RWPE1 (cell line): ENCODE data around the gene CHAD.
A peak's percentile ranks its signal among the peaks of the same experiment; 100 is the strongest.

ENCODE experiments used
- CTCF ChIA-PET: fragments of 350-600 bp; sonication (Branson Sonifier 250); formaldehyde crosslinking; extraction: SDS; loops from one replicate; lab custom pipeline; 2021; lab: Yijun Ruan, JAX
- POLR2A ChIA-PET: fragments of 400-600 bp; formaldehyde crosslinking; extraction: SDS; loops from one replicate; lab custom pipeline; 2020; ENCODE audit warnings: antibody characterized with exemption; ENCODE audit not compliant: low non-redundant PET; lab: Yijun Ruan, JAX
- DNase-seq: peaks from one replicate; pipeline ENCODE4 v3.0.0; 2012; ENCODE audit warnings: low spot score
- H3K27ac ChIP-seq: fragments of 450-650 bp; 2 replicates; pipeline ENCODE4 v1.5.1; 2017
- TF ChIP-seq, protein P1 (sequence below): fragments of 450-650 bp; conservative IDR thresholded peaks from 2 replicates; pipeline ENCODE4 v1.5.1; 2017; ENCODE audit warnings: low read depth, mild to moderate bottlenecking

The CHAD gene

DNA sequence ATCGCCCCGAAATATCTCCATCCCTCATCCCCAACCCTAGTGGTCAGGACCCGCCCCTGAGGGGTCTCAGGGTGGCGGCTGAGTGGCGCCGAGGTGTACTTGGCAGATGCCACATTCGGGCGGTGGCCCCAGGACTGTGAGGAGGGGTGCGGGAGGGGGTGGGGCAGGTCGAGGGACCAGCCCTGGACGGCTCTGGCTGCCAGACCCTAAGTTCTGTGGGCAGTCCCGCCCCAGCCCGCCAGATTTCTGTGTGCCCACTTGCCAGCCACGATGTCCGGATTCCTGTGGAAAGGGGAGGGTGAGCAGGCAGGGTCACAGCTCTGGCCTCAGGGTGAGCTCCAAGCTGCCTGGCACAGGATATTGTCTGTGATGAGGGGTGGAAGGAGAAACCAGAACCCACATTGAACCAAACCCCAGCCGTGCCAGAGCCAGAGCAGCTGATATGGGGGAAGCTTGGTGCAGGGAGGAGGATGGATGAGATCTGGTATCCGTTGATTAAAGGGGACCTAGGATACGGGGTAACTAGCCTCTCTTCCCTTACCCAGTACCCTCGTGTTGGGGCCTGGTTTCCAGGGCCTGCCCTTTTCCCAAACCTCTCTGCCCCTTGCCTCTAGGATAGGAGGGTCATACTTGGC, 1.1 kb upstream of the CHAD start:
- H3K27ac ChIP-seq: no peak overlapping the region
- TF ChIP-seq, protein P1, sequence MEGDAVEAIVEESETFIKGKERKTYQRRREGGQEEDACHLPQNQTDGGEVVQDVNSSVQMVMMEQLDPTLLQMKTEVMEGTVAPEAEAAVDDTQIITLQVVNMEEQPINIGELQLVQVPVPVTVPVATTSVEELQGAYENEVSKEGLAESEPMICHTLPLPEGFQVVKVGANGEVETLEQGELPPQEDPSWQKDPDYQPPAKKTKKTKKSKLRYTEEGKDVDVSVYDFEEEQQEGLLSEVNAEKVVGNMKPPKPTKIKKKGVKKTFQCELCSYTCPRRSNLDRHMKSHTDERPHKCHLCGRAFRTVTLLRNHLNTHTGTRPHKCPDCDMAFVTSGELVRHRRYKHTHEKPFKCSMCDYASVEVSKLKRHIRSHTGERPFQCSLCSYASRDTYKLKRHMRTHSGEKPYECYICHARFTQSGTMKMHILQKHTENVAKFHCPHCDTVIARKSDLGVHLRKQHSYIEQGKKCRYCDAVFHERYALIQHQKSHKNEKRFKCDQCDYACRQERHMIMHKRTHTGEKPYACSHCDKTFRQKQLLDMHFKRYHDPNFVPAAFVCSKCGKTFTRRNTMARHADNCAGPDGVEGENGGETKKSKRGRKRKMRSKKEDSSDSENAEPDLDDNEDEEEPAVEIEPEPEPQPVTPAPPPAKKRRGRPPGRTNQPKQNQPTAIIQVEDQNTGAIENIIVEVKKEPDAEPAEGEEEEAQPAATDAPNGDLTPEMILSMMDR: no peak
- ChIA-PET CTCF (interaction anchor here (1.2 kb wide), 1 partner anchor 10 kb away, joined by 3 read pairs; no protein-coding TSS in a partner anchor), POLR2A (no interaction called here)
- no peak for DNase-seq

DNA sequence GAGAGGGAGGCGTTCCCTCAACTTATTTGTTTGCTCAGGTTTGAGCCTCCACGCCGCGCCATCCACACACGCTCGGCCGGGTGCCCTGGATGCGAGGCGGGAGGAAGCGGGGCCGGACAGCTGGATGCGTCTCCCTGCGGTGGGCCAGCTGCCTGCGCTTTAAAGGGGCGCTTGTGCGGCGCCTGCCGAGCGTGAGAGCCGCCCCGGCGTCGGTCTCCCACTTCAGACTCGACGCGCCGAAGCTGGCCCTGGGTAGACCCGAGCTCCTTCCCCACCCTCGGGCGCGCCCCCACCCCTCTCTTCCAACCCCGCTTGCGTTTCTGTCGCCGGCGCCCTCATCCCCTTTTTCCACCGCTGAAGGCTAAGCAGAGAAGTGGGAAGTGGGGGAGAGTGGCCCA, 527 bp upstream of the CHAD start:
- POLR2A ChIA-PET: no interaction called here
- TF ChIP-seq, protein P1: no peak
- DNase-seq: no peak
- H3K27ac ChIP-seq: no peak overlapping the region
- CTCF ChIA-PET: interaction anchor here (2.0 kb wide), 1 partner anchor 10 kb away, joined by 19 read pairs; the partner anchor contains the start of gene RSAD1

DNA sequence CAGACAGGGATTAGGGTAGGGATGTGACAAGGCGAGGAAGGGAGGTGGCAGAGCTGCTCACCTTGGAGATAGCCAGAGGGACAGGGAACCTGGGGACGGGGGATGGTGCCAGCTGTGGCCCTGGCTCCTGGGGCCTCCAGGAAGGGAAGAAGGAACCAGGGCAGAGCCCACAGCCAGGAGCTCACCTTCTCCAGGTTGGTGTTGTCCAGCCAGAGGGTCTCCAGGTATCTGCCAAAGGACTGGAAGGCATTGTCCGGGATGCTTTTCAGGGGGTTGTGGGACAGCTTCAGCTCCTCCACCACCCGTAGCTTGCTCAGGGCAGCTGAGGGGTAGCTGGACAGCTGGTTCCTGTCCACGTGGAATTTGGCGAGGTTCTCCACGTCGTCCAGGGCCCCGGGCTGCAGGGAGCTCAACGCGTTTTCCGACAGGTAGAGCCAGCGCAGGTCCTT, 801 bp downstream of the CHAD start:
- POLR2A ChIA-PET: no interaction called here
- no peak for DNase-seq
- CTCF ChIA-PET: interaction anchor here (2.0 kb wide), 2 partner anchors 11 to 70 kb away, joined by 6 to 19 read pairs; partner anchors contain the start of genes LRRC59 and RSAD1
- TF ChIP-seq, protein P1: no peak
- H3K27ac ChIP-seq: no peak overlapping the region

DNA sequence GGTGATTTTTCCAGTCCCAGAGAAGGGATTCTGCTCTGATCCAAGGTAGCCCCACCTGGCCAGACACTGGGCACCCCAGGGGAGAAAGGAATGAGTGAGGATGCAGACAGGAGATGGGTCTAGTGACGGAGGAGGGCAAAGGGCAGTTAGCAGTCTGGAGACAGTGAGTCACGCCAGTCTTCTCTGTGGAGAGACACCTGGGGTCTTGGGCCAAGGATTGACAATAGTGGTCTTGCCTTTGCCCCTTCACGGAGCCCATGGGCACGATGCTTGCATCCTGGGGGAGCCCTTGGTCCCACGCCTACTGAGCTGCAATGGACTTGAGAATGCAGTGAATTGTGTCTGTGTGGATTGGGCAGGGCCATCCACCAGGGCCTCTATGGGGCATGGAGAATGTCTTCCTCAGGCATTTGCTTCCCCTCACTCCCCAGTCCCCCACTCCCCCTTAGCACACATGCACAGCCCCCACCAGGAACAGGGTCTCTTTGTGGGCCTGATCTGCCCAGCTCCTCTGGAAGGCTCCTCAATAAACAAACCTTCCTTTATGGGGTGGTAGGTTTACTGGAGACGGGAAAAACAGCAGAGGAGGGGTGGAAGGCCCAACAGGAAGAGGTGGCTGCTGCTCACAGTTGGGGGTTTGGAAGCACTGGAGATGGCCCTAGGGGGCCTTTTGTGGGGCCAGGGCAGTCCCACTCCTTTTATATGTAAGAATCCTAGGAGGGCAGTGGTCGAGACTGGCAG, 1.4 kb downstream of the CHAD start:
- H3K27ac ChIP-seq: peak overlapping the region; percentile 43
- TF ChIP-seq, protein P1: no peak
- POLR2A ChIA-PET: no interaction called here

DNA sequence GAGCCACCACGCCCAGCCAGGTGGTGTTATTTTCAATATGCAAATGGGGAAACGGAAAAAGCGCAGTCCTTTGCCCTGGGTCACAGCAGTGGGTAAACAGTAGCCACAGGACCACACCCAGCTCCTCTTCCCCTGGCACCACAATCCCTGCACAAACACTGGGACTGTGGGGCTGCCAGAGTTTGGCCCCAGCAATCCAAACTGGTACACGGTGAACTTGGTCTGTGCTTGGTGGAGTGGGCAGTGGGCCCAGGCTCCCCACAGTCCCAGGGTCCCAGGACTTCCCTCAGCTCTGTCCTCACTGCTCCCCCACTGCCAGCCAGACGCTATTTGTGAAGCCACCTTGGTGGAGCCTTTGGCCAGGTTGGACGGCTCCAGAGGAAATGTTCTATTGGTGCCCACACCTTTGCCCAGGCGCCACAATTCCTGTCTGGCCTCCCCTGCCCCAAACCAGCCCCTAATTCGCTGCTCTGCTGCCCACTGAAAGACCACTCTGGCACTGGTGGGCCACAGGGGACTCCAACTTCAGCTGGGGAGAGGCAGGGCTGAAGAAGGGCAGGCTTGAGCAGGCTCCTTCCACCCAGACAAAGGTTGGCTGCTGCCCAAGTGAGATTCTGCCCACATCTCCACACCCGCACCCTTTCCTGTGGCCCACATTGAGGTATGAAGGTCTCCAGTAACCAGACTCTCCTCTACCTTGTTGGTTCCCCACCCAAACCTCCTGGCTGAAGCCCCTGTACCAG, 2.1 kb downstream of the CHAD start:
- no peak for DNase-seq
- peak overlapping the region; percentile 43 for H3K27ac ChIP-seq
- CTCF ChIA-PET: interaction anchor here (0.6 to 2.0 kb wide), 3 partner anchors 17 to 115 kb away, joined by 3 to 6 read pairs (median 3); partner anchors contain the start of gene LRRC59
- POLR2A ChIA-PET: no interaction called here
- TF ChIP-seq, protein P1: no peak

More for the DNA sequence above, 1.4 kb downstream of the CHAD start:
- DNase-seq: no peak
- CTCF ChIA-PET: interaction anchor here (0.8 to 2.0 kb wide), 3 partner anchors 12 to 70 kb away, joined by 3 to 19 read pairs (median 6); partner anchors contain the start of genes LRRC59 and RSAD1

DNA sequence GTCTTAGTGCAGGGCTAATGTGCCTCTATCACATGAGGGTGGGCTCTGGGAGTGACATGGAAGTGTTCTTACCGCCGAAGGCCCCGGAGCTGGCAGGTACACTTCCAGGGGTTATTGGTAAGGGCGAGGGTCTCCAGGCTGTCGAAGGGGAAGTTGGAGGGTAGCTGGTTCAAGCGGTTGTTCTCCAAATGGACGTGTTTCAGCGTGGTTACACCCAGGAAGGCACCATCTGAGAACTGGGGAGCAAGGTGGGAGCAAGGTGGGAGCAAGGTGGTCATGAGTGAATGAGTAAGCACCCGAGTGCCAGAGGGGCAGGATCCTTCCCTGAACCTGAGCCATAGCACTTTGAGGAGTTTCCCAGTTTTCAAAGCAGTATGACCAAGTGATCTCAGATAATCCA, 3.0 kb downstream of the CHAD start:
- ChIA-PET POLR2A (no interaction called here), CTCF (interaction anchor here (0.6 to 1.4 kb wide), 2 partner anchors 68 to 114 kb away, joined by 3 to 4 read pairs; partner anchors contain the start of gene LRRC59)
- no peak for DNase-seq
- H3K27ac ChIP-seq: no peak overlapping the region
- TF ChIP-seq, protein P1: no peak
